ENCODE measurements around the gene PPFIBP1.

The PPFIBP1 gene

DNA sequence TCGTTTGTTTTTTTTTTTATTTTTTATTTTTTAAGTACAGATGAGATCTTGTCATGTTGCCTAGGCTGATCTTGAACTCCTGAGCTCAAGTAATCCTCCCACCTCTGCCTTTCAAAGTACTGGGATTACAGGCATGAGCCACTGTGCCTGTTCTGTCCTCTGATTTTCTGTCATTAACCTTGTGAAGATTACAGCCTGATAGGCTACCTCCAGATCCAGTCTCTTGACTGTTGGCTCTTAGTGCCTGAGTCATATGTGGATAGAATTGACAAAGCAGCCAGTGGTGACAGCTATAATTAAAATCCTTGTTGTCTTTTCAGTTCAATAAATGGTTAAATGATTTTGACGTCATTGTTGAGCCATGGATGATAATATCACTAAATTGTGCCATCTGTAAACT, 151.0 kb downstream of the PPFIBP1 start:
- no peak for DNase-seq

DNA sequence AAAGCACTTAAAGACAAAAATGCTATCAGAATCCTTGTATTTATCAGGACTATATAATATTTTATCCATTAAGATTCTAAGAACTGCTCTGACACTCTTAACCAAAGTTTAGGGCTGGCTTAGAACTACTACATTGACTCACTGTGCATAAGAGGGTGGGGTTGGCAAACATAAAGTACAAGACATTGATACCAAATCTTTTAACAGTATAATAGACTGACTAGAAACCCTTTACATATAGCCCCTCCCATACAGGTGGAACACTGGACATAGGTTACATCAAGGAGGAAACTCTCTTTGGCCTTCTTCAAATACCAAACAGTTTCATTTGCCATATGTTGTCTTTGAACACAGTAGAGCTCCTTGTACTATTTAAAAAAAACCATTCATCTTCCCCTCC, 156.6 kb downstream of the PPFIBP1 start:
- no peak for DNase-seq

DNA sequence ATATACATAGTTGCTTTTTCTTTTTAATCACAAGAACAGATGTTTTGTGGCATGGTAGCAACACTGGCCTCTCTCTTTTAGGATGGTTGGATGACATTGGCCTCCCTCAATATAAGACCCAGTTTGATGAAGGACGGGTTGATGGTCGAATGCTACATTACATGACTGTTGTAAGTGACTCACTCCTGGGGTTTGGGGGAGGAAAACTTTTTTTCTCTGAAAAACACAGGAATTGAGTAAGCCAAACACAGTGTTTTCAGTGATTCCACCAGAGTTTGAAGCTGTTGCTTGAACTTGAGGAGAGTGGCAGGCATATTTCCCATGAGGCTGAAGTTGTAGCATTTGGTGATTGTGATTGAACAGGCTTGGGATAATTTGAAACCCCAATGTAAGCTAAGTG, 158.5 kb downstream of the PPFIBP1 start:
- no peak for DNase-seq

DNA sequence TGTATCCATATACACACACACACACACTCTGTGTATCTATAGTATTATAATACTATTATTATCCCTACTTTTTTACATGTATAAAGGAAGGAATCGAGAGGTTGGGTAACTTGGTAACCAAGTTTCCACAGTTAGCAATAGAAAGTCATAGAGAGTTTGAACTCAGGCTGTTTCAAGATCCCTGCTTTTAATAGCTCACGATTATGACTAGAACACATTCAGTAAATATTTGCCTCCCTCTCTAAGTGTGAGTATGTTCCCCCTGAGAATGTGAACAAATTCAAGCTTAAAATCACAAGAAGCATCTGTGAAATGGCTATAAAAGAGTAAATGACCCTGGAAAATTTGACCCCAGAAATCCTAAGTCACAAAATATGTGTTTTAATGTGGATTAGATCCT, 161.3 kb downstream of the PPFIBP1 start:
- no peak for DNase-seq

DNA sequence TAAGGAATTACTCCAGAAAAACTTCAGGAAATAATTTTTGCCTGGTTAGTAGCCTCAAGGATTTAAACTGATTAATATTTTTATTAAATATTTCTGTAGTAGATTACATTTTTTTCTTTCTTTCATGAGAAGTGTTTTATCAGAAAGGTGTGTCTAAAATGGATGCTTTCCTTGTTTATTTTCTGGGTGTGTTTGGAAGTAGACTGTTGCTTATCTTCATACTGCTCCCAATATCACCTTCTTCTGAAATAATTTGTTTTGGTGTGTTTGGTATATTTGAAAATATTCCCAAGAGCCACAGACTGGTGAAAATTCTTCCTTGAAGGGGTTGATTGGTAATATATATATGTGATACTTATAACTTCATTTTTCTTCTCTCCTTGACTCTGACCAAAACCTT, 162.1 kb downstream of the PPFIBP1 start:
- DNase-seq: no peak

DNA sequence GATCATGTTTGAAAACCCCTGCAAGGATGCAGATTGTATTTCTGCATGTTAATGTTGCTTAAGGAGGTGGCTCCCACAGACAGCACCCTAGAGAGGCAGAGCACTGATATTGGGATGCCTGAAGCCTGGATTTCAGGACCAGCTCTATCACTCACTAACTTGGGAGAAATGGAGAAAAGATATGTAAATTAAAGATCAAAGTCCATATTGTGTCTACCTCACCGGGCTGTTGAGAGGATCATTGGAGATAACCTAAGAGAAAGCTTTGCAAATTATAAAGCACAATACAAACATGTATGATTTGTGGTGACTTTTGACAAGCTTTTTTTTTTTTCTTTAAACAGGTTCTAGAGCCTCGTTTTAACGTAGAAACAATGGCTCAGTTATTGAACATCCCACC, 164.7 kb downstream of the PPFIBP1 start:
- no peak for DNase-seq

DNA sequence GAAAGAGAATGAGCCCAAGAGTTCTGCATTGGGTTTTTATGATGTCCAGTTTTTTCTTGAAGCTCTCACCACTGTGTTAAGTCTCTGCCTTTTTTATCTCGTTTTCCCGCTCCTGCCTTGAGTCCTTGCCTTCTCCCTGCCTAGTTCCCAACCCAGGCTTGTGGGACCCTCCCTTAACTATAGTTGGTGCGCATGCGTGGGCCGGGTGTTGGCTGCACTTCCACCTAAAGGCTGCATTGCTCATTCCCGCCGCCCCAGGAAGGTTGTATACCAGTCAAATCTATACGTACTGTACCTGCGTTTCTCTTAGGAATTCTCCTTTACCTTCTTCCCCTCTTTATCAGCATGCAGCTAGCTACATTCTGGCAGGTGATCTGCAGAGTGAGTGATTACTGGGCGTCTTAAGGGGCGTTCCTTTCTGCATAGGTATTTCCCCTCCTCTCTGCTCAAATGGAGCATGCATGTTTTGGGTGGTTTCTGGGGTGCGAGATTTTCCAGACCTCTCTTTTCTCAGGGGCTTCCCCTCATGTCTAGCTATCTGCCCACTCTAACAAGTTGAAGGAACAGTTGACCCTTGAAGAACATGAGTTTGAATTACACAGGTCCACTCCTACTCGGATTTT, 165.7 kb downstream of the PPFIBP1 start:
- DNase-seq: no peak

DNA sequence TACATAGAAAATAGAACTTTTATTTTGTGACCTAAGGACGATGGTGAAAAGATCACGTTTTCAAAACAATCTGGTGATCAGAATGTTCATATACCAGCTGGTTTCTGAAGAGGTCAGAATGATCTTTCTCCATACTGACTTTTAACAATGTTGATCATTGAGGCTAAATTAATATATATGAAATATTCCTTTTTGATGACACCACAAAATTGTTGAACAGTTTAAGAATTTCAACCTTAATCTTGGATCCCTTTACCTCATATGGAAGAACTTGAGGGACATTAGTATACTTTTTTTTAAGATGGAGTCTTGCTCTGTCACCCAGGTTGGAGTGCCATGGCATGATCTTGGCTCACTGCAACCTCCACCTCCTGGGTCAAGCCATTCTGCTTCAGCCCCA, 169.4 kb downstream of the PPFIBP1 start:
- no peak for DNase-seq

DNA sequence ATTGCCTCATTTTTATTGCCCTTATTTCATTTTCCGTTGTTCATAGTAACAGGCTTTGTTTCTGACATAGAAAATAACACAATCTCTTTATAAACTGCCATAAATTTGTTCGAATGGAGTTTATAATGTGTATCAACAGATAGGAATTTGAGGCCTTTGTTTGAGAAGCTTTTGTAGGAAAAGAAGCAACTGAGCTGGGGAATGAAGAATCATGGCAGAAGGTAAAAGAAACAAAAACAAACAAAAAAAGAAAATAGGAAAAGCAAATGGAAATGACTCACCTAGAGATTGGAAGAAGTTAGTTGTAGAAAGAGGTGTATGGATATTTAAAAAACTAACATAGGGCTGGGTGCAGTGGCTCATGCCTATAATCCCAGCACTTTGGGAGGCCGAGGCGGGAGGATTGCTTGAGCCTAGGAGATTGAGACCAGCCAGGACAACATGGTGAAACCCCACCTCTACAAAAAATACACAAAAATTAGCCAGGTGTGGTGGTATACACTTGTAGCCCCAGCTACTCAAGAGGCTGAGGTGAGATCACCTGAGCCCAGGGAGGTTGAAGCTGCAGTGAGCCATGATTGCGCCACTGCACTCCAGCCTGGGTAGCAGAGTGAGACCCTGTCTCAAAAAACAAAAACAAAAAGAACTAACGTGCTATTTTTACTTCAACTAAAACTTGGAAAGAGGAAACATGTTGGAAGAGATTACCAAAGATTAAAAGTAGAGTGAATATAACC, 171.7 kb downstream of the PPFIBP1 start:
- no peak for DNase-seq

DNA sequence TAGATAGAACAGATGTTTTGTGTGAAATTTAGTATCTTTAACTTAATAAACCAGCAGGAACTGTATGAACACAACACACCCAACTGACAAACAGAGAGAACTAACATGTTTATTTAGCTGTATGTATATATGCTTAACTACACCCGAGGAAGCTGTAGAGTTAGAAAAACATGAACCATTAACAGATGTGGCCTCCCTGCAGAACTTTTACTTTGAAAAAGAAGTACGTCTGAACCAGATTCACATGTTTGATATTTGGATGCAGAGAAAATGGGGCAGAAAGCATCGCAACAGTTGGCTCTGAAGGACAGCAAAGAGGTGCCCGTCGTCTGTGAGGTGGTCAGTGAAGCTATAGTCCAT, 172.3 kb downstream of the PPFIBP1 start, which contains the start of gene REP15:
Gene REP15, plus strand, starts transcription at position 155 of the 360 bp plus-strand sequence. Its CDS starts 116 bp downstream, at position 271.
- DNase-seq: no peak

DNA sequence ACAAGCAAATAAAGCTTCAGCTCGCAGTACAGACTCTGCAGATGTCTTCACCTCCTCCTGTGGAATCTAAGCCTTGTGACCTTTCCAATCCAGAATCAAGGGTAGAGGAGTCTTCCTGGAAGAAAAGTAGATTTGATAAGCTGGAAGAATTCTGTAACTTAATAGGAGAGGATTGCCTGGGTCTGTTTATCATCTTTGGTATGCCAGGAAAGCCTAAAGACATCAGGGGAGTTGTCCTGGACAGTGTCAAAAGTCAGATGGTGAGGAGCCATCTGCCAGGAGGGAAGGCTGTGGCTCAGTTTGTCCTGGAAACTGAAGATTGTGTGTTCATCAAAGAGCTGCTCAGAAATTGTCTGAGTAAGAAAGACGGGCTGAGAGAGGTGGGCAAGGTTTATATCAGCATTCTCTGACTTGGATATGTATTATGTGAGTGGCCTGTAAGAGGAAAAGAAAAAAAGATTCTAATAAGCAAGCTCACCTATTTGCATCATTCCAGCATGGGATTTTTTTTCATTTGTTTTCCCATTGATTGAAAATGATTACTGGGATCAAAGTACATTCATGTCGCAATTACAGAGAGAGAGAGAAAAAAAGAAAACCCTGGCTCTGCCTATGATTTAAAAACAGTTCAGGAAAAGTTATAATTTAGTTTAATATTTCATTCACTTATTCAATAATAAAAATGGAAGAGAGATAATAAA, 173.0 kb downstream of the PPFIBP1 start:
- no peak for DNase-seq

DNA sequence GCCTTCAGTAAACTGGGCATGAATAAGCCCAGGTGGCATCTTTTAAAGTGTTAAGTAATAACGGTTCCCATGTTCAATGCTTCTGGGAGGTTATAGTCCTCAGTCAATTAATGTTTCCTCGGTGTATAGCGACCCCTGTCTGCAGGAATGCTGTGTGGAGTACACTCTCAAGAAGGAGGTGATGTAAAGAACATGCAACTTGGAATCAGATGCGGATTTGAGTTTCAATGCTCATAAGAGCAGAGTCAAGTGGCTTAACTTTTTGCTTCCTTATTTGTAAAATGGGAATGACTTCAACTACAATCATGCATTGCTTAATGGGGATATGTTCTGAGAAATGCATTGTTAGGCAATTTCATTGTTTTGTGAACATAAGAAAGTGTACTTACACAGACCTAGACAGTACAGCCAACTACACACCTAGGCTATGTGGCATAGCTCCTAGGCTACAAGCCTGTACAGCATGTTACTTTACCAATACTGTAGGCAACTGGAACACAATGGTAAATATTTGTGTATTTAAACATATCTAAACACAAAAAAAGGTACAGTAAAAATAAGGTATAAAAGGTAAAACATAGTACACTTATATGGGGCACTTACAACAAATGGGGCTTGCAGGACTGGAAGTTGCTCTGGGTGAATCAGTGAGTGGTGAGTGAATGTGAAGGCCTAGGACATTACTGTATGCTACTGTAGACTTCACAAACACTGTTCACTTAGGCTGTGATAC, 179.9 kb downstream of the PPFIBP1 start:
- peak; percentile 55 for DNase-seq

DNA sequence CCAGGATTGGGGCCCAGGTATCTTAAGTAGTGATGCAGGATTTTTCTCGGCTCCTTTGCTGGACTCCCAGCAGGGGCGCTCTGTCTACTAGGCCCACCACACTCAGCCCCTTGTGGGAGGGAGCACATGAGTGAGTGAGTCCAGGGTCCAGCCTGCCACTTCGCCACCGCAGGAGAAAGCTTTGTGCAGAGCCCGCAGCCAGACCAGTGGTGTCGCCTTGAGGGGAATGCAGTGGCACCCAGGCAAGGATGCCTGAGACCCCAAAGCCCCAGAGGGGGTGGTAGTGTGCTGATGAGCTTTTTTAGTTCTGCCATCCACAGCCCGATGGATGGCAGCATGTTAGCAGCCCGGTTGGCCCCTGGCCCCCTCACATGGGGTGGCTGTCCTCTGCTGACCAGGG, 181.3 kb downstream of the PPFIBP1 start:
- no peak for DNase-seq

DNA sequence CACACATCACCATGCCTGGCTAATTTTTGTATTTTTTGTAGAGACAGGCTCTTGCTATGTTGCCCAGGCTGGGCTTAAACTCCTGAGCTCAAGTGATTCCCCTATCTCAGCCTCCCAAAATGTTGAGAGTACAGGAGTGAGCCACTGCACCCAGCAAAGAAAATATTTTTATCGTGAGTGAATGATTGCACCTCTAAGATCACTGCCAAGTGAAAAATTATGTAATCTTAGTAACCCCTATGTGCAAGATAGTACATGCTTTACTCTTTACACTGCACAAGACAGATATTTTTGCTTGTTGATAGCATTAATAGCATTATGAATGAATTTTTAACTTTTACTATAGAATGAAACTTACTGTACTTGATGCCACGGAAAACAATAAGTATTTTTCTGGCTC, 183.2 kb downstream of the PPFIBP1 start:
- no peak for DNase-seq

DNA sequence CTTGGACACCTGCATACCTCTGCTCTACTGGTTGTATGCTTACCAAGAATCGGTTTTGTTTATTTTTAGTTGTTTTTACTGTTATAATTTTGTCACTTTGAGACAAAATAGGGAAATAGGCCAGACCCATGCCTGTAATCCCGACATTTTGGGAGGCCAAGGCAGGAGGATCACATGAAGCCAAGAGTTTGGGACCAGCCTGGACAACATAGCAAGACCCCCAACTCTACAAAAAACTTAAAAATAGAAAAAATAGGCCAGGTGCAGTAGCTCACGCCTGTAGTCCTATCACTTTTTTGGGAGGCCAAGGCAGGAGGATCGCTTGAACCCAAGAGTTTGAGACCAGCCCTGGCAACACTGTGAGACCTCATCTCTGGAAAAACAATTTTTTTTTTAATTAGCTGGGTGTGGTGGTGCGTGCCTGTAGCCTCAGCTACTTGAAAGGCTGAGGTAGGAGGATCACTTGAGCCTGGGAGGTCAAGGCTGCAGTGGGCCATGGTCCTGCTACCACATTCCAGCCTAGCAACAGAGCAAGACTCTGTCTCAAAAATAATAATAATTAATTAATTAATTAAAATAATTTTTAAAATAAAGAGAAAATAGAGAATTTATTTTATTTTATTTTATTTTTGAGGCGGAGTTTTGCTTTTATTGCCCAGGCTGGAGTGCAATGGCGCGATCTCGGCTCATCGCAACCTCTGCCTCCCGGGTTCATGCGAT, 185.4 kb downstream of the PPFIBP1 start:
- no peak for DNase-seq

DNA sequence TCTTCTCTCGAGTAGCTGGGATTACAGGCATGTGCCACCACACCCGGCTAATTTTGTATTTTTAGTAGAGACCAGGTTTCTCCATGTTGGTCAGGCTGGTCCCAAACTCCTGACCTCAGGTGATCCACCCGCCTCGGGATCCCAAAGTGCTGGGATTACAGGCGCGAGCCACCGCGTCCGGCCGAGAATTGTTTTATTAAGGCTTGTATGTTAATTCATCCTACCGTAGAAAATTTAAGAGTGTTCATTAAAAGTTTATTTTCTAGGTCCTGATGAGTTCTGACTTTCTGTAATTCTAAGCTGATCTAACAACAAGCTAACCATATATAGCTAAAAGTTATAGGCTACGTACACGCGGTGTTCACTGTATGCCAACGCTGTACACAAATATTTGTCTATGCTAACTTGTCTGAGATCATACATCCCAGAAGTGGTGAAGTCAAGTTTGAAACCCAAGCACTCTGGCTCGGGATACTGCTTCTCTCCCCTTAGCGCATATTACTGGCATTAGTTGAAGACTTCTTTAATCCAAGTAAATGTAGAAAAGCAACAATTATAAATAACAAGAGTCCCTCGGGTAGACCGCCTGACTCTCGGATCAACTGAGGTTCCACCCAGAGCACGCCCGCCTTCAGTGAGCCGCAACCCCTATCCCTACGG, 186.1 kb downstream of the PPFIBP1 start:
- DNase-seq: no peak

DNA sequence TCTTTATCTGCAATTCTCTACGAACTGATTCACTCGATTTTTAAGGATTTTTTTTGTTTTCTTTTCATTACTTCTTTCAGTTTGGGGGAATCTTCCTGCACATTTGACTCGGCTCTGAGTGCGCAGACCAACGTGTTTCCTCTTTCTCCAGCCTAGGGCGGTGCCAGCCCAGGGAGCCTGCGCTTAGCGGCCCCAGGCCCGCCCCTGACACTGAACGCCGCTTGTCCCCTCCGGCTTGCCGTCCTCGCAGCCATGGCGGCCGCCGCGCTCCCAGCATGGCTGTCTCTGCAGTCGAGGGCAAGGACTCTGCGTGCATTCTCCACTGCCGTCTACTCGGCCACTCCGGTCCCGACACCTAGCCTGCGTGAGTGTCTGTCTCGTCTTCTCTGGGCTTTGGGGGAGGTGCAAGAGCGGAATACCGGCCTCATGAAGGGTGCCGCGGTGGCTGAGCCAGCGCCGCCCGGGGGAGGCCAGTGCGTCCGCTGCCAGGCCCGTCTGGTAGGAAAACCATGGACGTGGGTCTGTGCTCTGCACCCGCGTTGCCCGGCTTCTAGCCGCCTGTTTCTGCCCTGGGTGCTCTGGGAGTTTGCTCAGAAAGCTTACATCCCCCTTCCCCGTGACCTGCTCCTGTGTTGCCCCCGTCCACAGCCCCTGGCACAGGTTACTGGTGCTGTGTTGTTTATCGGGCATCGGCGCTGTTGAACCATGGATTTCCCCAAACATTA, 186.7 kb downstream of the PPFIBP1 start, which contains the start of gene MRPS35:
Gene MRPS35, plus strand, starts transcription at position 241 of the 725 bp plus-strand sequence. Its CDS starts 12 bp downstream, at position 253.
- DNase-seq: peak; percentile 97

DNA sequence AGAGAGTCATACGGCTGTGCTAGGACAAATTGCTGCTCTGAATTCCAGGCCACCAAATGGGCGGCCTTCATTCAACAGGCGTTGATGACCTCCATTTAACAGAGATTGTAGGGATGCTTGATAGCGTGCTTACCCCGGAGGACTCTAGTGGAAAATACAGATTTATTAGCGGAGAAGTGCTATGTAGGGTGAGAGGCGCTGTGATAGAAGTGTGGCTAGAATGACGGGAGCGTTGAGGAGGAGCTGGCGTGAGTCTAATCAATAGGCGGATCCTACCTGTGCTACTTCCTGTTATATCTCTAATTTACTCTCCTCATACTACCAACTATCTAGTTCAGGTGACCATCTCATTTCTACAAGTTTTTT, 187.3 kb downstream of the PPFIBP1 start:
- DNase-seq: no peak

DNA sequence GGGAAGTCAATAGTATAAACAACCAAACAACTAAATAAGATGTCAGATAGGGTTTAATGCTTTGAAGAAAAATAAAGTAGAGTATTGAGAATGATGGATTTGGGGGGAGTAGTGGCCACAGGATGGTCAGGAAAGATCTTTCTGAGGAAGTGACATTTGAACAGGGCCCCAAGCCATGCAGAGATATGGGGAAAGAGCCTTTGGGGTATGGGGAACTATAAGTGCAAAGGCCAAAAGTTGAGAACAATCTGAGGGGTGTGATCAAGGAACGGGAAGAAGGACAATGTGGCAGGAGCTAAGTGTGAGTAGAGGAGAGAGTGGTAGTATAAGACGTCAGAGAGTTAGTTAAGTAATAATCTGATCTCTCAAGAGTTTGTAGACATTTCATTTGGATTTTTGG, 188.0 kb downstream of the PPFIBP1 start:
- DNase-seq: no peak

DNA sequence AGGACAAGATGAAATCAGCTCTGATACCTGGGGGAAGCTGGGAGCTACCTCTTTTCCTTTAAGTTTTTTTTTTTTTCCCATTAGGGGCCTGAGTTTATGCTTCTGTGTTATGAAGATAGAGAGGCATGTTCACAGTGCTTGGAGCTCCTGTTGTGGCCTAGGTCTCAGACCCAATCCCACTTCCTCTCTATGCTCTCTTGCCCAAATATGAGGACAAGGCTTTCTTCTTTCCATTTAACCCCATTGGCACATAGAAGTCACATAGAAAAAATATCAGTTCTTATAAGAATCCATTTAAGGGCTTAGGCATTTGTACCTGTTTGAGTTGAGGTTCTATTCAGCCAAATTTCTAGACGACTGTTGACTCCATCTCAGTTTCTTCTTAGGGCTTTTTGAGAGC, 199.2 kb downstream of the PPFIBP1 start:
- DNase-seq: no peak

DNA sequence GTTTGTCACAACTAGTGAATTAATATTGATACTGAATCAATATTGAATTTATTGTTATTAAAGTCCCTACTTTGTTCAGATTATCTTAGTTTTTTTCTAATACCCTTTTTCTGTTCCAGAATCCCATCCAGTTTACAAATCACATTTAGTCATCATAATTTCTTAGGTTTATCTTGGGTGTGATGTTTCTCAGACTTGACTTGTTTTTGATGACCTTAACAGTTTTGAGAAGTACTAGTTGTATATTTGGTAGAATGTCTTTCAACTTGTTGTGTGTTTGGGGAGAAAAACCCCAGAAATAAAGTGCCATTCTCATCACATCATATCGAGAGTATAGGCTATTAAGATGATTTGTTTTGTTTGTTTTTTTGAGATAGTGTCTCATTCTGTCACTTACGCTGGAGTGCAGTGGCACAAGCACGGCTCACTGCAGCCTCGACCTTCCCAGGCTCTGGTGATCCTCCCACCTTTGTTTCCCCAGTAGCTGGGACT, 206.1 kb downstream of the PPFIBP1 start:
- no peak for DNase-seq

Data from T1000 (cell line).